ENCODE measurements around the gene TOP2A. TPM values are rescaled to one million over a fixed set of nuclear protein-coding genes. Genes with fewer than 3 reads are reported as not detected.

Gene TOP2A
- total and polyA plus RNA-seq, 9 of the 15 experiments (the other 6 are each of a cell fraction or from before 2014, with no cell fraction given): 133 to 347 (median 259) TPM

DNA sequence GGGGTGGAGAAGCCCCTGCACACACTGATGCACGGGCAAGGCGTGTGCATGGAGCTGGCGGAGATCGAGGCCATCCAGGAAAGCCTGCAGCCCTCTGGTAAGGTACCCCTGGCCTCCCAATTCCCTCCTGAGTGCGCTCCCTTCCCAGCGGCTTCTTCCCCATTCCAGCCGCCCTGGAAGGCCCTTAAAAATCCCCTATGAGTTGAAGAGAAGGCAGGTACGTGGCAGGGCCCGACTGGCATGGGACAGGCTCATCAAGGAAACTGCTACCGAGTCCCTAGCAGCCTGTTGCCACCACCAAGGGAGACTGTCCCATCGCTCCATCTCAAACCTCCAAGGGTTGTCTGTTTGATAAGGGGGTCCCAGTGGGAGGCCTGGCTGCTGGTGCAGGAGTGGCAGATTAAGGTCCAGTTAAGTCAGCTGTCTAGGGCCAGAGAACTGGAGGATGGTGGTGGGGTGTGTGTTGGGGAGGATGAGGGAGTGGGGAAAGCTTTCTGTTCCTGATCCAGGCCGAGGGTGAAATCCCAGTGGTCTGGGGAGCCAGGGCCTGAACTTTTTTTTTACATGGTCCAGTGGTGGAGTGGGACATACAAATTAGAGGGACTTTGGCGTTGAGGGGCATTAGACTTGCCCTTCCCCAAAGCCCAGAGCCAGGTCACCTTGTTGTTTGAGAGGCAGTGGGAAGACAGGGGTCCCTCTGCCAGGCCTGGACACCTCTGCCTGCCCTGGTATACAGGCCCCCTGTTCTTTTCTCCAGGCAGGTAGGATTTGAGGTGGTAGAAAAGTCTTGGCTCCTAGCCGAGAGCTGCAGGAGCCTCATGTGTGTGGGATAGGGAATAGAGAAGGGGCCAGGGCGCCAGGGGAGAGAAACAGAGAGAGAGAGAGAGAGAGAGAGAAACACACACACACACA is 26.5 kb upstream of the TOP2A start:
- Histone ChIP-seq H3K79me2 (ENCODE audit: control insufficient read depth, insufficient read depth, low read length) (peaks cover 29% of the 10 kb centered on the region), H3K27me3 (ENCODE audit: control insufficient read depth in 2 of 2, insufficient read depth in 2 of 2, low read length in 2 of 2) (no peaks in the 10 kb centered on the region), H4K20me1 (replicated peaks; ENCODE audit: control insufficient read depth, insufficient read depth, low read length) (no peaks in the 10 kb centered on the region), H3K36me3 (ENCODE audit: control insufficient read depth, insufficient read depth, low read length) (no peaks in the 10 kb centered on the region; the same call in 2 of the 3 replicates), H3K4me1 (replicated peaks in 1 of 2; ENCODE audit: control insufficient read depth in 2 of 2, insufficient read depth in 2 of 2, low read length in 2 of 2) (peaks cover 32 to 34% of the 10 kb centered on the region in 2 experiments), H3K9me1 (ENCODE audit: control insufficient read depth, insufficient read depth, low read length) (no peaks in the 10 kb centered on the region), H3K9ac (ENCODE audit: insufficient read depth in 1 of 2, low read depth in 2 of 2, low read length in 2 of 2) (peak overlapping the region; percentile 77 to 93), H3K4me3 (peak overlapping the region; percentile 44), H3K27ac (ENCODE audit: extremely low read depth, low read depth, low read length) (peak overlapping the region; percentile 80; the same call in 2 of the 3 replicates), H2AFZ (ENCODE audit: low read depth, low read length) (peak overlapping the region; percentile 67), H3K9me3 (replicated peaks; ENCODE audit: control insufficient read depth, insufficient read depth, low read depth, low read length) (no peaks in the 10 kb centered on the region), H3K4me2 (ENCODE audit: insufficient read depth, low read length) (peak overlapping the region; percentile 84)
- DNase-seq (ENCODE audit: extremely low read depth in 1 of 4, low spot score in 3 of 4) (peak in 1 of 4 experiments; percentile 37), ATAC-seq (peak; percentile 14), FAIRE-seq (peak; percentile 73)
- ChIA-PET CTCF (ENCODE audit: low intra/inter-chr PET ratio) (interaction anchor here (0.6 to 2.1 kb wide), 5 partner anchors 28 to 117 kb away, joined by 3 to 7 read pairs (median 4); no protein-coding TSS in a partner anchor), POLR2A (interaction anchor here (0.5 to 3.2 kb wide), 13 partner anchors 11 to 1179 kb away, joined by 3 to 22 read pairs (median 4); partner anchors contain the start of gene TOP2A)
- no peak for TF ChIP-seq MTF1 (CRISPR knock-in tag; IDR thresholded peaks at IDR 0.05; ENCODE audit: borderline replicate concordance)
- TF ChIP-seq SMARCC2 (IDR thresholded peaks at IDR 0.05; ENCODE audit: low read depth): 0 out of 2 replicates have a peak, but pooled peaks have one; percentile 7
- 0 out of 4 replicates have a peak, but pooled peaks of 1 of the 2 experiments have one; percentile 12 for TF ChIP-seq NRF1 (conservative IDR thresholded peaks at IDR 0.05 in 1 of 2, IDR thresholded peaks at IDR 0.05 in 1 of 2)
- no peak for TF ChIP-seq ZNF561 (CRISPR knock-in tag; conservative IDR thresholded peaks at IDR 0.05)
- TF ChIP-seq BRD9 (IDR thresholded peaks at IDR 0.05; ENCODE audit: low read depth, partially characterized antibody): no peak
- TF ChIP-seq RHOXF2B (CRISPR knock-in tag; conservative IDR thresholded peaks at IDR 0.05): no peak
- 0 out of 2 replicates have a peak, but pooled peaks have one; percentile 36 for TF ChIP-seq TFAP4 (CRISPR knock-in tag; IDR thresholded peaks at IDR 0.05; ENCODE audit: borderline replicate concordance)
- no peak for TF ChIP-seq CREBBP (IDR thresholded peaks at IDR 0.05; ENCODE audit: low read depth, low read length)
- no peak for TF ChIP-seq HLTF (IDR thresholded peaks at IDR 0.05)
- TF ChIP-seq CEBPB (tag; IDR thresholded peaks at IDR 0.05): 0 out of 2 replicates have a peak, but pooled peaks have one; percentile 4
- peak; percentile 8 for TF ChIP-seq SAP30 (IDR thresholded peaks at IDR 0.05; ENCODE audit: borderline replicate concordance, insufficient read depth, low read depth, low read length, poor library complexity, severe bottlenecking)
- peak; percentile 79 for TF ChIP-seq HNRNPLL (IDR thresholded peaks at IDR 0.05; ENCODE audit: low read depth, low read length, poor library complexity, severe bottlenecking)
- TF ChIP-seq MED1 (CRISPR knock-in tag; IDR thresholded peaks at IDR 0.05; ENCODE audit: borderline replicate concordance): no peak
- 0 out of 2 replicates have a peak, but pooled peaks have one; percentile 12 for TF ChIP-seq STAT6 (CRISPR knock-in tag; IDR thresholded peaks at IDR 0.05)
- intact Hi-C loops (cut with micrococcal nuclease): loop anchor here (1.0 to 5.0 kb wide), 3 partner anchors 26 to 87 kb away; no protein-coding TSS in a partner anchor
- in situ Hi-C loops (cut with MboI): no loop called here
- 8% methylated on average over 15 of the region's 15 CpGs for WGBS (ENCODE audit: insufficient coverage, low coverage, missing lambda C conversion rate)
- TSS peak; percentile 37 for BruUV-seq (replicated peaks)
